Eye (tissue), 1 donor: ENCODE data around the gene ITPR2.

Experiments
- DNase-seq: peaks from one replicate; pipeline ENCODE4 v3.0.0-alpha.2; 2015

The ITPR2 gene

DNA sequence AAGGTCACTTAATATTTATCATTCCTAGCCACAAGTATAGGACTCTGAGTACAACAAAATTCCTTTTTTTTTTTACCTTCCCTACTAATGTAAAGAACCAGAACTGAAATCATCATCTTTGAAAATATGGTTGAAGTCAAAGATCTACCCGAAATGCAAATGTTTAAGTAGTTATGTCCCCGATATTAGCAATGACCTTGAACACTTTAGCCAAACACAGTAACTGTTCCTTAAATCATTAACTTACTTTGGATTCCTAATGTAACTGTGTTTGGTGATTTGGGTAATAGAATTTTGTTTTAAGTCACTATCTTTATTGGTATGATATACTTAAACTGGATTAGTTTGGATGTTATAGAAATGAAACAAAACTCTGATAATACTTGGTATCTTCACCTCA, 14.4 kb downstream of the ITPR2 start:
- DNase-seq: no peak

DNA sequence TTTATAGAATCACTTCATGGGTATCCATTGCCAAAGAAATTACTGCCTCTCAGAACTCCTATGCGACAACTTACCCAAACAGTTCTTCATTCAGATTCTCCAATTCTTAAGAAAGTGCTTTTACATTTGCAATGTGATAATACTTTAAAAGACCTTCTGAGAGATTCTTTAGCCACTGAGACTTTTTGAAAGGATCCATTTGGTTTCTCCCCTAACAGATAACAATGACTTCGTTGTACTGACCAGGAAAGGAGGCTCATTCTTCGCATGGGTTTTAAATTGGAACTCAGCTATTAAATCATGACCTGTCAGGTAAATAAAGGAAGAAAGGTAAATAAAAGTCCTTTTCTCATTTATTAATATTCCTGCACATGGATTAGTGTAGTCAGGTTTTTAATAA, 14.8 kb downstream of the ITPR2 start:
- DNase-seq: no peak

GRCh38 chr12:26817183-26817591, 15.8 kb downstream of the ITPR2 start:
- no peak for DNase-seq

DNA sequence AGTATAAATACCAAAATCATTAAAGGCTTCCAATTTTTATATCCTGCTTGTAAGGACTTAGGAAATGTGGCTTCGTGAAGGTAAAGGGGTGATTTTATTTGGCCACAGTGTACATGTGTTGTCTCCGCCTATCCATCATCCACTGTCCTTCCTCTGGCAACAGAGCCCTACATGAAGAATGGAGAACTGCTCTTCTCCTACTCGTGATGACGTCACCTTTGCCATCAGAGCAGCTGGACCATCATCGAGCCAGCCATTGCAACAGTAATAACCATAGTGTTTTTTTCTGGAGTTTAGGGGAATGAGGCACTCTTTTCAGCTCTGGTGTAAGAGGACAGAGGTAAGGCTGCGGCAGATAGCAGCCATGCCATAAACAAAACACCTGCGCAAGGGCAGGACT, 19.2 kb downstream of the ITPR2 start:
- no peak for DNase-seq

DNA sequence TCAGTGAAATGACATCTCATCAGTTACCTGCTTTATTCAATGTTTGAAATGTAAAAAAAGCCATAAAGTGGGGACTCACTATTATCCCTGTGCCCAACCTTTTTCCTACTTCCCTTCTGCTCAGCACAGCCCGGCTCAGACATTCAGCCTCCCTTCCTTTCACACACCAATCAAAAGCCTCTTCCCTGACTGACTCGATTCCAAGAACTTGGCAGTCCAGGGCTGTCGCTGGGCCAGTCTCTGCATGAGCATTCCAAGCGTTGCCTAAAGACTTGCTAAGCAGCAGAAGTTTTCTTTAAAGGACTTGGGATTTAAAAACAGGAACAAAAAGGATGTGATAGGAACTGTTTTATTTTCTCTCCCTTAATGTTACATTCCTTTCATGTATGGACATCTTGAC, 22.7 kb downstream of the ITPR2 start:
- DNase-seq: peak; percentile 42

- DNase-seq: no peak
Measured at GRCh38 chr12:26809611-26810285, 23.2 kb downstream of the ITPR2 start.

DNA sequence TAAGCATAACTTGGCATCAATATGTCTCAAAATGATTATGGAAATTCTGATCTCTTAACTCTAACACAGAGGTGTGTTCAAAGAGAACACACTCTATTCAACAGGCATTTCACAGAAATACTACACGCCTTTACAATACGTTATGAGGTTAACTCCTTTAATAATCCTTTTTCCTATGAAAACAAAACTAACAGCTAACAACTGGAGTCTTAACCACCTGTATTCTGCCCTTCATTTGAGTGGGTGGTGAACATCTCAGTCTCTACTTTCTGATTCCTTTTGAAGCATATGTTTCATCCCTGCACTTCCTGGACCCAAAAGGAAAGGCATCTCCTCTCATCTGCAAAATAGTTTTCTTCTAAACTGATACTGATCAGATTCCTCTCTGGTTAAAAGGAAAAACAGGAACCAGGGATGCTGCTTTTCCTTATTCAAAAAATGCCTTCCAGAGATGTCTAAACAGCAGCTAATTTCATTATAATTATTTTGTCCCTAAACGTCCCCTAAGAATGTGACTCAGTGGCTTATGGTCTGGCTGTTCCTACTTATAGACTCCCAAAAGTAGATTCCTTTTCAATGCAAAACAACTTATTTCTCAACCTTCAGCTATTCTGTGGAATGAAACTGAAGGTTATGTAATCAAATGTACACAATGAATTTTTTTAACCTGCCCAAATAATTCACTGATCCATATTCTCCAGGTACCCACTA, 24.1 kb downstream of the ITPR2 start:
- DNase-seq: no peak

DNA sequence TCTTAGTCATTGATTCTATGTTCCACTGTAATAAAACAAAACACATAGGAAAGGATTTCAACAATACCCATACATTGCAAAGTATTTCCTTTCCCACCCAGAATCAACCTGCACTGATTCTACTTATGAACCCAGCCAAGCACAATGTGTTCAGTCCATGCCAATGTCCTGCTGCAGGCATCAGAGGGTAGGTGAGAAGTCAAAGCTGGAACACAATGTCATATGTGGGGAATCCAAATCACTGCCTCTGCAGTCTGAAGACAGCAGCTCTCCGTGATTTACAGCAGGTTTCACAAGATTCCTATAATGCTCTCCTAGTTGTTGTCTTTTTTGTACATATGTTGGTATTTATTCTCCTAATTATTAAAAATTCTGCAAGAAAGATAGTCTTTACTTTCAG, 25.7 kb downstream of the ITPR2 start:
- no peak for DNase-seq

DNA sequence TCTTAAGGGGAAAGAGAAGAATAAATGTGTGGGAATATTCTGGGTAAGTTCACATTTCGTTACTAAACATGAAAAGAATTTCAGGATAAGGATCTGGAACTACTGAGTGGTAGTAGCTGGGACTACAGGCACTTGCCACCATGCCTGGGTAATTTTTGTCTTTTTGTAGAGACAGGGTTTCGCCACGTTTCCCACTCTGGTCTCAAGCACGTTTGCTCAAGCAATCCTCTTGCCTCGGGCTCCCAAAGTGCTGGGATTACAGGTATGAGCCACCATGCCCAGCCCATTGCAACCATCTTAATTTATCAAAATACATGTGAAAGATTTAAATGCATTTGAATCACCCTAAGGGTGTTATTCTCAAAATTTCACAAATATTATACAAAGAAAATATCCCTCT, 26.4 kb downstream of the ITPR2 start:
- no peak for DNase-seq

GRCh38 chr12:26805401-26805971, 27.5 kb downstream of the ITPR2 start:
- no peak for DNase-seq

GRCh38 chr12:26803552-26803951, 29.4 kb downstream of the ITPR2 start:
- DNase-seq: no peak

DNA sequence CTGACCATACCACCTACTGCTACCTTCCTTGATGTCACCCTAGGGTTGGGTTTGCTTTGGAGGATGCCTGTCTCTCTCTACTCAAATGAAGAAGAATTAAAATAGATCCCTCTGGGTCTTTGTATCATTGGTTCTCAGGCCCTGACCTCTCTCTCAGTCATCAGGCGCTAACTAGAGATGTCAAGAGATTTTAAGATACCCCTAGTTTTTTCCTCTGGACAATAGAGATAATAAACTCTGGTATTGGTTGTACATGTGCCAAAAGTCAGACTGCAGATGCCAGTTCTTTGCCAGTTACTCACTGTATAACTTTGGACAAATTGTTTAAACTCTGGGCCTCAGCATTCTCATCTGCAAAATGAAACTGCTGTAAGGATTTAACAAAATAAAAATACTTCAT, 31.5 kb downstream of the ITPR2 start:
- DNase-seq: no peak

- no peak for DNase-seq
Measured at GRCh38 chr12:26800858-26801257, 32.1 kb downstream of the ITPR2 start.

GRCh38 chr12:26800347-26800746, 32.6 kb downstream of the ITPR2 start:
- DNase-seq: no peak

- DNase-seq: no peak
Measured at GRCh38 chr12:26799741-26800140, 33.3 kb downstream of the ITPR2 start.

DNA sequence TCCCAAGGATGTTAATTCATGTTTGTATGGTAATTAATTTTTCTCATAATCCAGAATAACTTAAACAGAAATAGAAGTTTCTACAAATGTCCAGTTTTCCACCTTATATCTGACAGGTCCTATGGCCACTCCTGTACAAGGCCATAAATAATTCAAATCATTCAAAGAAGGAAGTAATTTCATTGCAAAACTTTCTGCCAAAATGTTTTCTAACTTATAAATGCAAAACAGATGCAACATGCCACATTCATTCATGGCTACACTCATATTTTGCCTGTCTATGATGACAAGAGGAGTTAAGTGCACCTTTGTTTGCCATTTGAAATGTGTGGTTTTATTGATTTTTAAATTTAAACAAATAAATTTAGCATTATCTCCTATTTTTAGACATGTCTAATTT, 34.4 kb downstream of the ITPR2 start:
- no peak for DNase-seq

GRCh38 chr12:26798023-26798422, 35.0 kb downstream of the ITPR2 start:
- peak; percentile 28 for DNase-seq

DNA sequence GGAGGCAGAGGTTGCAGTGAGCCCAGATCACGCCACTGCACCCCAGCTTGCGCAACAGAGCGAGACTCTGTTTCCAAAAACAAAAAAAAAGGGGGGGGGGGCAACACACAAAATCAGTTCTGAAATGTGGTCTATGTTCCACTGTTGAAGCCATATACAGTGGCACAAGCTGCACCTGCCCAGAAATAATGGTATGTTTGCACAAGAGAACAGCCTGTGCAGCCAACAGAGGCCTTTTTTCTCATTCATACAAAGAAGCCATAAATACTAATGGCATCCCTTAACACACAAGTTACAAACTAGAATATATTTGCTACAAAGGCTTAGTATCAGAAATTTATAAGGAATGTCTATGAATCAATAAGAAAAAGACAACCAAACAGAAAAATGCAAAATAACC, 37.1 kb downstream of the ITPR2 start:
- no peak for DNase-seq

DNA sequence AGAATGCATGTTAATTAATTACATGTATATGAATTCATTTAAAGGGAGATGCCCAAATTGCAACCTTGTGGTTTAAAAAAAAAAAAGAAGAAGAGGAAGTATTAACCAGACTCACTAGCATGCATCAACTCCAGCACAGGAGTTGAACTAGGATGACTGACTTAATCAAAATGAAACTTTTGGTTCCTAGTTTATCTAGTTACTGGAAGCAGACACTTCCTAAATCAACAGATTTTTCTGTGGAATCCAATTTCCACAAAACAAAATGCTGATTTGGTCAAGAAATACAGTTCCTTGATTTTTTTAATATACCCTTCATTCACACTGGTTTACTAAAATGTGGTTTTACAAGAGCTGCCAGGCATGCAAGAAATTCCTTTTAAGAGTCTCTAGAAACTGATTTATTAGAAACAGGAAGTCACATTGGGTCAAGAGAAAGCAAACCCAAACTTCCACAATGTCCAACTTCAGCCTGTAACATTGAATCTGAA, 41.6 kb downstream of the ITPR2 start:
- DNase-seq: no peak

DNA sequence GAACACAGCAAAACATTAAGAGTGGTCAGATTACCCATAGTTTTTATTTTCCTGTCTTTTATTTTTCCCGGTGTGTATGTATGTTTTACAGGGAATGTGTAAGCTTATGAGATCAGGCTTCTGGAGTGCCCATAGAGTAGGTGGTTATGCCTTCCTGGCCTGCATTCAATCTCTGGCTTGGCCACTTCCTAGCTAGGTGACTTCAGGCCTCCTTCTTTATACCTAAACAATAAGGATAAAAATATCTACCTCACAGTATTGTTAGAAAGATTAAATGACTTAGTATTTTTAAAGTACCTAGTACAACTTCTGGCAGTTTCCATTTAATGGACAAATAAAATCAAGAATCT, 42.4 kb downstream of the ITPR2 start:
- no peak for DNase-seq

DNA sequence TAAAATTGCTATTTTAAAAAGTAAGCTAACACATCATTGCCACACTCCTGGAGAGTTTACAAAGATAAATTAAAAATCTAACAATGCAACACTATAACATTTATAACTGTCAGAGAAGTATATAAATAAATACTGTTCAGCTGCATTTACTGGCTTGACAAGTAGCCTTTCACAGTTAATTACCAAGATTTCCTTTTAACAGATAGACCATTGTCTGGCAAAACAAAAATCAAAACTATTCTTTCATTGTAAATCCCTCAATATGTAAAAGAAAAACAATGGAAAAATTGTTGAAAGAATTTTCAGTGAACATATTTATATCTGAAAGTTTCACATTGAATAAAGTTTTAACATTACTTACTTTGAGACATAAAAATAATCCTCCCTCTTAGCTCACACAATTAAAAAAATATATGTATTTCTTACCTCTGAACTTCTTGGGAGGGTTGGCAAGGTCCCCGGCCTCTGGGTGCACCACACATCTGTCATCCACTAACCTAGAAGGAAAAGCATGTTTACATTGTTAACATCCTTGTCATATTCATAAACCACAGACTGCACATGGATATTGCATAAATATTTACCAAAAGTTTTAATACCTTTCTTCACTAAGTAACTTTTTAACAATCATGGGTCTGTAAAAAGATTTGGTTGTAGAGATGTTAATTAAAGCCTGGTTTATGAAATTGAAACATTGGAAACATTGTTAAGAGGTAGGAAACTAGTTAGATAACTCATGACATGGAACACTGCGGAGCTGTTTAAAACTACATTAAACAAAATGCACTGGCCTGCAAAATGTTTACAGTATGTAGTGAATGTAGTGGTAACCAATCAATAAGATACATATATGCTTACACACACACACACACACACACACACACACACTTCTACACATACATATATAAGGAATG, 43.0 kb downstream of the ITPR2 start:
- no peak for DNase-seq

- DNase-seq: no peak
Measured at GRCh38 chr12:26786865-26787514, 46.0 kb downstream of the ITPR2 start.

GRCh38 chr12:26786491-26786864, 46.5 kb downstream of the ITPR2 start:
- DNase-seq: no peak
